DMS153 treated with DMSO at 0.1 percent for 48 hours (cell line): ENCODE data around the gene RPTOR.
"Not testable (repeated sequence)": the region's sequence is repeated elsewhere in the genome, so short reads cannot be mapped to it uniquely, and the experiment has no call there.

ENCODE experiments used
- DNase-seq: peaks from one replicate; lab custom pipeline; 2025; ENCODE audit not compliant: unreplicated experiment; lab: John Stamatoyannopoulos, UW

Gene RPTOR

GRCh38 chr17:80692931-80693467 lies 148.4 kb downstream of the RPTOR start:
- no peak for DNase-seq

DNA sequence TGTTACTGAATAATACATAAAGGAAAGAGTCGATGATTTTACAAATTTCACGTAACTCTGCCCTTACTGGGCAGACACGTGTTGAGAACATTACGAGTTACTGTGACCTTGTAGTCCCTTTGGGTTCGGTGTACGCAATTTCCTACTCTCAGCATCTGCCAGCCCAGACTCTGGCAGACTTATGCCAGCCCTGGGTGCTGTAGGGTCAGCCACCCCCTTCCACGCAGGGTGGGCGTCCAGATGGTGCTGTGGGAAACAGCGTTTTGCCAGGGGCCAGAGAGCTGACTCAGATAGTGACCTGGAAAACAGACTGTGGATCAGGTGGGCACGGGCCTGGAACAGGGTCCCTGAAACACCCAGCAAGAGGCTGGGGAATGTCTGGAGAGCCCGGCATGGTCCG lies 148.9 kb downstream of the RPTOR start:
- no peak for DNase-seq

DNA sequence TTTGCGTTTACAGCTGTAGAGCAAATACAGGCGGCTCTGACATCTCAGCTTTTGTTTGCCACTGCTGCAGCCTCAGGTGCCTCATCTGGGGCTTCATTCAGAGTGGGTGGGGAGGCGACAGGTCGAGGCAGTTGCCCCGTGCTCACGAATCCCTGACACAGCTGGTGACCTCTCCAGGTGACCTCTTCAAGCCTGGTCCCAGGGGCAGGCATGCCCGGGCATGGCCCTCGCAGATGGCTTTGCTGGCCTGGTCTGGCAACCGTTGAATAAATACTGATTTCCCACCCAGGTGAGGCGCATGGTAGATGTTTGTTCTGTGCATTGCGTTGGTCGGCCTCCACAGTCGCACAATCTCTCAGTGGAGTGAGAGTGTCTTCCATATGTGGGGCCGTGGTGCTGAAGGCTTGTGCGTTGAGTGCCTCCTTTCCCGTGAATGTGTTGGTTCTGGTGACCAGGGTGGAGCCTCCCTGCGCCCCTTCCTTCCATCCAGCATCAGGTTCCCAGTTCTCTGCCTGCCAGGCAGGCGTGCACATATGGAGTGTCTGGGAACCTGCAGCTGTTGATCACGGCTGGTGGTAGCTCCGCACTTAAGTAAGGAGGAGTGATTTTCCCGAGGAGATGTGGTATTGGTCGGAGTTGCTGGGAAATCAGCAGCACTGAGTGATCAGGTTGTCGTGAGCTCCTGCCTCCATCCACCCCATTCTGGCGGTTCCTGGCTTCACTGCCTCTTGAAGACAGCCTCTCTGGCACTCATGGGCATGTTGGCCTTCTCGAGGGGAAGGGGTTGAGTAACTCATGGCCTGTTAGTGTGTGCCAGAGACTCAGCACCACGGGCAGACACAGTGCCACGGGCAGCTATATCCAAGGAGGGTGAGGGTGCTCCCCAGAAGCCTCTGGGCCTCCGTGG lies 149.7 kb downstream of the RPTOR start:
- peak; percentile 61 for DNase-seq

- no peak for DNase-seq
Measured at GRCh38 chr17:80694992-80695912, 150.6 kb downstream of the RPTOR start.

DNA sequence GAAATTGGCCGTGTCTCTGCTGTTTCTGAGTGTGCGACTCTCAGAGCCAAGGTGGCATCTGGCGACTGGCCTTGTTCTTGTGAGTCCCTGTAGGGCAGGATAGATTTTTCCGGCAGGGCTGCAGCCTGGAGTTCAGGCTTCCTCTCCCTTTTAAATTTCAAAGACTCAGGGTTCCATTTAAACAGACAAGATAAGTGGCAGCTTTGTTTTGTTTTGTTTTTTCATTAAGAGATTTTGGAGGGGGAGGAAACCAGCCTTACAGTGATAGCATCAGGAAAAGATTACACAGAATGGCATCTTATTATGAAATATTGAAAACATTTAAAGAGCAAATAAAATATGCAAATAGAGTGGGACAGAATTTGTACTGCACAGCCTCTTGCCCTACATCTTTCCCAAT lies 151.3 kb downstream of the RPTOR start:
- DNase-seq: no peak

DNA sequence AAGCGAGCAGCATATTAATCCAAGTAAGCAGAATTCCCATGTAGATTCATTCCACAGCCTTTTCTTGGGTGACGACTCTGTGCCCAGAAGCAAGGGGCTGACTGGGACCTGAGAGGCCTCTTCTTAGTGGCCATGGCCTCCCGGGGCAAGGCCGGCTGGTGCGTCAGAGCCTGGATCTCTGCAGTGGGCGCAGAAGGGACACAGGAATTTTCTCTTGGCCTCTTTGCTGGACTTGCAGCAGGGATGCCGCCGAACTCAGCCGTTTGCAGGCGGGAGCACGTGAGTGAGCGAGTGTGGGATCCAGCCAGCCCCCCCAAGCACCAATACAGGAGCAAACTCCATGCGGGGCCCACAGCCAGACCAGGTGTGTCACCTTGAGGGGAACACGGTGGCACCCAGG lies 151.8 kb downstream of the RPTOR start:
- no peak for DNase-seq

GRCh38 chr17:80696964-80697363 lies 152.3 kb downstream of the RPTOR start:
- DNase-seq: no peak

- DNase-seq: no peak
Measured at GRCh38 chr17:80698297-80698696, 153.7 kb downstream of the RPTOR start.

GRCh38 chr17:80699205-80699604 lies 154.6 kb downstream of the RPTOR start:
- not testable (repeated sequence) for DNase-seq

DNA sequence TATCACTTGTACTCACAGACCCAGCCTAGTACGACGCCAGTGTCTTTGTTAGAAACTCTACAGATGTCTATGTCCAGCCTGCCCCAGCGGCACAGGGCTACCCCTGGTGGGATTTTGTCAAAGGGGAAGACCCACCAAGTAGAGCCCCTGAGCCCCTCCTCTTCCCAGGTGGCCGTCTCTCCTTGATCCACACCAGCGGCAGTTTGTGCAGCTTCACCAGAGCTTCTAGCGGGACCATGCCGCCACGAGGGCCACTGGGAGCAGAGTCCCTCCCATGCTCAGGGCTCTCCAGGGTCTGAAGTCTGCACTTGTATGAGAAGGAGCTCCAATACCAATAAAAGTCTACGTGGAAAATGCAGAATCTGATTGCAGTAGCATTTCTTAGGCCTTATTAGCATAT lies 157.1 kb downstream of the RPTOR start:
- DNase-seq: no peak

GRCh38 chr17:80702315-80703141 lies 157.9 kb downstream of the RPTOR start:
- no peak for DNase-seq

- no peak for DNase-seq
Measured at GRCh38 chr17:80703142-80703478, 158.5 kb downstream of the RPTOR start.

DNA sequence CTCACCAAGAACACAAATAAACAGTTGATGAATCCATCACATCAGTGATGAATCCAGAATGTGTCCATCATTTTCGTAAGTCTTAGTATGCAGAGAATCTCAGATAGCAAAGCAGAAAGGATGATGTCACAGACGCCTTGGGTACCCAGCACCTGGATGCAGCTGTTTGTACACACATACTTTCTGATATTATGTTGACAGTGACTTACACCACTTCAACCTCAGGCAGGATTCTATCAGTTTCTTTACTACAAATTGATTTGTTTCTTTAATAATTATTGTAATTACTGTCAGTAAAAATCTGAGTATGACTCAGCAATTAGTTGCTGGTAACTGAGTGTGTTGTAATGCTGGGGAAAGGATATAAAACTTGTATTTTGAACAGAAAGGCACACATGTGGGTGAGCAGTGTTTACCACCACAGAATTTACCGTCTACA lies 159.8 kb downstream of the RPTOR start:
- no peak for DNase-seq

- DNase-seq: no peak
Measured at GRCh38 chr17:80704894-80705293, 160.3 kb downstream of the RPTOR start.

DNA sequence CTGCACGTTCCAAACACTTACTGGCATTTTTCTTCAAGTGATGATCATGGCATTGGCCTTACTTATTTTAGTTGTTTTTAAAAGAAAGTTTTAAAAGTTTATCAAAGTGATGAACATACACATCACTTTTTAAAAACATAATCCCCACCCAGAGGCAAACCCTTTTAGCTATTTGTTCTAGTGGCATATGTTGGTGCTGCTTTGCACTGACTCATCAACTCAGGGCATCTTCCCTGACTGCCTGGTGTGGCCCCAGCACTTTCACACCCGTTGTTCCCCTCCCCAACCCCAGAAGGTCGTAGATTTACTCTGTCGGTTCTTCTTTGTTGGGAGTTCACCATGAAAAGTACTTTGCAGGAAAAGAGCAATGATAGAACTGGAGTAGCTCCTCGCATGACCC lies 161.3 kb downstream of the RPTOR start:
- no peak for DNase-seq

GRCh38 chr17:80706463-80706867 lies 161.8 kb downstream of the RPTOR start:
- DNase-seq: no peak

DNA sequence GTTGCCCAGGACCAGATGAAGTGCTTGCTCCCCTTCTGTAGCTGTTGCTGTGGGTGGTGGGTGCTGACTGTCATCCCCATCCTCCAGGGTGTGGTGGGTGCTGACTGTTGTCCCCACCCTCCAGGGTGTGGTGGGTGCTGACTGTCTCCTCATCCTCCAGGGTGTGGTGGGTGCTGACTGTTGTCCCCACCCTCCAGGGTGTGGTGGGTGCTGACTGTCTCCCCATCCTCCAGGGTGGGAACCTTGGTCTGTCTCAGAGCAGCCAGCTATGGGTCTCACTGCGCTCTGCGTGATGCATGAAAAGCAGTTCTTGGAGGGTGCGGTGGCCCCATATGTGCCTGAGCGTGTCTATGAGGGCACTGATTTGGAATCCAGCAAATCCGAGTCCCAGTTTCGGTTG lies 163.8 kb downstream of the RPTOR start:
- no peak for DNase-seq

GRCh38 chr17:80709090-80709695 lies 164.6 kb downstream of the RPTOR start:
- DNase-seq: no peak

- DNase-seq: no peak
Measured at GRCh38 chr17:80710714-80711302, 166.2 kb downstream of the RPTOR start.

GRCh38 chr17:80712089-80712488 lies 167.5 kb downstream of the RPTOR start:
- no peak for DNase-seq
